NCI-H345 (cell line): ENCODE data around the gene CEACAM7.
A peak's percentile ranks its signal among the peaks of the same experiment; 100 is the strongest.
"Not testable (repeated sequence)": the region's sequence is repeated elsewhere in the genome, so short reads cannot be mapped to it uniquely, and the experiment has no call there.

Source experiments
- DNase-seq: peaks from one replicate; lab custom pipeline; 2025; lab: John Stamatoyannopoulos, UW

Gene CEACAM7

DNA sequence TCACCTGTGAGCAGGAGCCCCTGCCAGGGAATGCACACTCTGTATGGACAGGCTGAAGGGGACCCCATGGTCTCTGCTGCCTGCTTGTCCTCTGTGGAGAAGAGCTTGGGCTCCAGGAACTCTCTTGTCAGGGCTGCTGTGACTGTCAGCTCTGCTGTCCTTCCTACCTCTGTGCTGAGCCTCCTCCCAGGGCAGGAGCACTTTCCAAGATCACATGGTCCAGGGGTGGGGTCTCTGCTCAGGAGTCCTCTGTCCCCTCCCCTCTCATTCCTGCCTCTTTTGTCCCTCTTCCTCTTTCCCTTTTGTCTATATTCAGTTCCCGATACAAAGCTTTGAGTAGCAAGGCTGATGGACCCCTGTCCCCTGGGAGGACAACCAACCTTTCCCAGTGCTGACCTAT lies at the start of gene CEACAM7:
CEACAM7 (minus strand) TSS at position 173 of the 400 bp plus-strand sequence; CDS start at position 68, 105 bp downstream.
- DNase-seq, result no peak

DNA sequence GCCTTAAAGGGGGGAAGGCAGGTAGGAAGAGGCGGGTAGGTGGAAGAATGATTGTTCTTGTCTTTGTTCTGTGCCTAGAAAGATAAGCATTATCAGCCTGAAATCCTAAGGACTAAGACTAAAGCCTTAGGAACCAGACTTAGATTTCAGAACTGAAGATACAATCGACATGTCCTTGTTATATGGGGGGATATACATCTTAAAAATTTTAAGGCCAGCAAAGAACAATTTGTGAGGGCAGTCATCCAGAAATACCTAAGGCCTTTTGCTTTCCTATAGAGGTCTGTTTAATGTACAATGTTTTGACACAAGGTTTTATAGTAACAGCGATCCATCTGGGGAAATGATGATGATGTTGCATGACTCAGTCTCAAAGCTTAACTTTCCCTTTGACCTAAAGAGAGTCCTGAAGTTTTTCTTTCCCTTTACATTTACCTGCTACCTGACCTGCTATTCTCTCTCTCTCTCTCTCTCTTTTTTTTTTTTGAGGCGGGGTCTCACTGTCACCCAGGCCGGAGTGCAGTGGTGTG lies 47.1 kb upstream of the CEACAM7 start:
- DNase-seq, result no peak

DNA sequence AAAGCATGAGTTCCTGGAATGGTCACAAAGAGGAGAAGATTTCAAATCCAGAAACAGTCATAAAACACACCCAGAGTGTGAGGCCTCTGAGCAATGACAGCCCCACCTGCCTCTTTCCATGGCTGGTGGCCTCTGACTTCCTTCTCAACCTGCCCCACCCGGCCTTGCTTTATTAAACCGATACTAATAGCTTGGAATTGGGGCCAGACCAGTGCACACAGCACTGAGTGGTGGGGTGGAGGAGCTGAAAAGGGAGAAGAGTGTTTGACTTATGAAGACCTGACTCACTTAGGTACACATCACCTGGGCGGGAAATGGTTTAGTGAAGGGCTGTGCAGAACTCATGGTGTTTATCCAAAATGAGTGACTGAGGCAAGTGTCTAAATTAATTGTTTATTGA lies 46.5 kb upstream of the CEACAM7 start:
- peak; percentile 35 for DNase-seq

DNA sequence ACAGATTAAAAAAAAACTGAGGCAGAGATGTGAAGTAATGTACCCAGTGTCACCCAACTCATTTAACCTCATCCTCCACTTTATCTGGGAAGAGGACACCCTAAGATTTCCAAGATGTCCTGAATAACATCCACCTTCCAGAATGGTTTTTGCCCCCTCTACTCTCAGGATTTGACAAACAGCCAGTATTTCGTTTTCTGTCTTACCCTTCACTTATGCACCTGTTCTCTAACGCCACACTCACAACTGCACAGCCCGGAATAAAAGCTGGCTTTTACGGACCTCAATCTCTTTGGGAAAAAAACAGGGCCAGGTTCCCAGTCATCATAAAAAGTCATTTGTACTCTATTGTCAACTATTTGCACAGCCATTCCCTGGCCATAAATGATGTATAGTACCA lies 46.1 kb upstream of the CEACAM7 start:
- DNase-seq, result no peak

DNA sequence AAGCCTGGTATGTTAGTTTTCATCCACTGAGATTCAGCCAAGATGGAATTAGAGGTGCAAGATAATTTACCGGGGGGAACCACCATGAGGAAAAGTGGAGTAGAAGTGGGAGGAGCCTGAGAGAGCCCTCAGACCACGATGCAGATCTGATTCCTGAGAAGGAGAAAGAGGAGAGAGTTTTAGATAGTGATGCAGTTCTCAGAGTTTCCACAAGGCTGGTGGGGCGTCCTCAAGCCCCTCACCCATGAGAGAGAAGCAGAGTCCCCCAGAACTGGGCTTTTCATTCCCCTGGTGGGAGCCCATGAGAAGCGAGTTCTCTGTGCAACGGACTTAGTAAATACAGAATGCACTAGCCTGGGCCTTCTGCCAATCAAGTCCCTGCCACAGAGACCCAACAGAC lies 38.4 kb upstream of the CEACAM7 start:
- no peak for DNase-seq

DNA sequence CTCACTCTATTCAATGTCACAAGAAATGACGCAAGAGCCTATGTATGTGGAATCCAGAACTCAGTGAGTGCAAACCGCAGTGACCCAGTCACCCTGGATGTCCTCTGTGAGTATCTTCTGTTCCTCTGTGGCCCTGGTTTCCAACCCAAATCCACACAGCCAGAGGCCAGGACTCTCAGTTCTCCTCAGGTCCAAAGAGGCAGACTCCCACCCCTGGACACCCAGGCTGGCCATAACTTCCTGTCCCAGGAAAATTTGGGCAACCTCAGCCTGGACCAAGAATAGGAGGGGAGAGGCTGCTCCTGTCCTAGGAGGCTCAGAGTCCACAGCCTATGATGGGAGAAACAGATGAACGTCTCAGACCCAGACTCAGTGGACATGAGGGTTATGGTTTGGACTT lies 32.0 kb upstream of the CEACAM7 start:
- no peak for DNase-seq

DNA sequence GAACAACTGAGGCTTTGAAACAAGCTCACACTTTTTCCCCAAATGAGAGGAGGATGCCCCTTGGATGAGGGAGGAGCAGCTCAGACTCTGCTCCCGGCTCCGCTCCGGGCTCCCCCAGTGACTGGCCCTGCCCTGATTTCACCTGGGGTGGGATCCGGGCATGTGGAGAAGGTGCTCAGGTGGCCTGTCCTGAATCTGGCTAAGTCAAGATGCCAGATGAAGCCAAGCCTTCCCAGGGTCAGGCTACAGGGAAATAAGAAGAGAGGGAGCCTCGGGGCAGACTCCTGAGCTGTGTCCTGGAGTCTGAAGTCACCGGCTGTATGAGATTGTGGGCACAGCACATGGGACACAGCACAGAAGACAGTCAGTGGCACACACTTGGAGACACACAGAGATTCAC lies 30.7 kb upstream of the CEACAM7 start:
- no peak for DNase-seq

DNA sequence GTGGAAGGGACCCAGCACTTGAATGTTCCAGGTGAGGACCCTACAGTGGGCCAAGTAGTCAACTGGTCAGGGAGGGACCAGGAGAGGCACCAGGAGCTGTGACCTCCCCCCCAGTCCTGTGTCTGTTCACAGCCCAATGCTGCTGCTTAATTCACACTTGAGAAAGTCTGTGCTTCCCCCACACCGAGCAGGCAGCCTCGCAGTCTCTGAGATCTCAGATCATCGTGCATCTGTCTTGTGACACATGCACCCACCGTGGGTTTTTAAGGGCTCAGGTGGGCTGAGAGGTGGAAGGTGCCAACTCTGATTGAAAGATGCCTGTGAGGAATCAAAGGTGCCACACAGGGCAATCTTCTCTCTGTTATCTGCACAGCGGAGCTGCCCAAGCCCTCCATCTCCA lies 26.5 kb upstream of the CEACAM7 start:
- no peak for DNase-seq

DNA sequence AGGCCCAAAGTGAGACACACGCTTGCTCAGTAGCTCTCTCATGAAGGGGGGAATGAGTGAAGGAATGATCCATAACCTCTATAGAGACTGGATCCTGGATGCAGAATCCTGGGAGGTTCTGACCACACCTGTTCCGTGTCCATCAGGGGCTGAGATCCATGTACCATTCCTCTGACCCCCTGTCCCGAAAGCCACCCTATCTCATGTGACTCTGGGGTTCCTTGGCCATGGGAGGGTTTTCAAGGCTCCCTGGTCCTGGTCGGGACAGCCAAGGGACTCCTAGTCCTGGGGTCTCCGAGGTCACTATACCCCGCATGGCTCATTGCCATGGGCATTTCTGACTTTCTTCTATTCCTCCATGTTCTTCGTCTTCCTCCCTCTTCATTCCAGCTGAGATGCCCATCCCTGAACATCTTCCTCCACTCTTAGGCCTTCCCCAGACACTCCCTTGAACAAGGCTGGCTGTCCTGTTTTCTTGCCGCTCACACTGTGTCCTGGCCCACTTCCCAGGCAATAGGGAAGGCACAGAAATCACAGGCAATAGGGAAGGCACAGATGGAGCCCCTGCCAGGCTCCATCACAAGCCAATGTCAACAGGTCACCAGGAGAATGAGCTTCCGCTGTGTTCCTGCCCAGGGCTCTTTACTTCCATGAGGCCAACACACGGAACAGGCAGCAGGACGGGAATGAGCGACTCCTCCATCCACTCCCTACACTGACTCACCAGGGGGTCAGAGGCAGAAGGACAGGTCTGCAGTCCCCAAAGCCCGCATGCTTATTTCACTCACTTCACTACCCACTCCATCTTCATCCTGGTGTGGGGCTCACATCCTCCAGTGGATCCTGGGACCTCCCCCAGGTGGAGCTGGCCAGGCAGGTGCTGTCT lies 23.5 kb upstream of the CEACAM7 start:
- DNase-seq, result no peak

DNA sequence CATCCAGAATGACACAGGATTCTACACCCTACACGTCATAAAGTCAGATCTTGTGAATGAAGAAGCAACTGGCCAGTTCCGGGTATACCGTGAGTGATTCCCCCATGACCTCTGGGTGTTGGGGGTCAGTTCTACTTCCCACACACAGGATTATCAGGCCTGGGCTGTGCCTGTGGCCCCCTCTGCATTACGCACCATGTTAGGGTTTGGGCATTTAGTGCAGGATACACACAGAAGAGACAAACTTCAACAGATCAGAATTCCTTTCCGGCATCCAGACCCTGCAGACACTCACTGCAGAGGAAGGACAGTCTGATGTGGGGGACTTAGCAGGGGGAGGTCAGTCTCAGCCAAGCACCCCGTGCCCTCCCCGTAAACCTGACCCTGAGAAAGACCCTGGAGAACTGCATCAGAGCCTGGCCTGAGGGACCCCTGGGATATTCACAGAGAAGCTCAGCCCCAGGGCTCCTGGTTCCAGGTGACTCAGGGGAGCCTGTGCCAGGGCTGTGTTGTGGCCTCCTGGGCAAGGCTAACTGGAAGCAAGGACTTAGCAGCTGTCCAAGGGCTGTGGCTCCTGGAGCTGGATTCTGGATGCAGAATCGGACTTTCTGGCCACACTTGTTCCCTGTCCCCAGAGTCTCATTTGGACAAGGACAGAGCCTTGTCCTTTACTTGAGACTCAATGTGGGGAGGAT lies 22.0 kb upstream of the CEACAM7 start:
- DNase-seq, result no peak

DNA sequence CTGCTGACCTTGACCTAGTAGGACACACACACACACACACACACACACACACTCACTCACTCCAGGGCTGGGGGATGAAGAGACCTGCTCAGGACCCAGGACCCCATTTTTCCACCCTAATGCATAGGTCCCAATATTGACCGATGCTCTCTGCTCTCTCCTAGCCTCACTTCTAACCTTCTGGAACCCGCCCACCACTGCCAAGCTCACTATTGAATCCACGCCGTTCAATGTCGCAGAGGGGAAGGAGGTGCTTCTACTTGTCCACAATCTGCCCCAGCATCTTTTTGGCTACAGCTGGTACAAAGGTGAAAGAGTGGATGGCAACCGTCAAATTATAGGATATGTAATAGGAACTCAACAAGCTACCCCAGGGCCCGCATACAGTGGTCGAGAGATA lies 21.4 kb upstream of the CEACAM7 start:
- DNase-seq, result not testable (repeated sequence)

DNA sequence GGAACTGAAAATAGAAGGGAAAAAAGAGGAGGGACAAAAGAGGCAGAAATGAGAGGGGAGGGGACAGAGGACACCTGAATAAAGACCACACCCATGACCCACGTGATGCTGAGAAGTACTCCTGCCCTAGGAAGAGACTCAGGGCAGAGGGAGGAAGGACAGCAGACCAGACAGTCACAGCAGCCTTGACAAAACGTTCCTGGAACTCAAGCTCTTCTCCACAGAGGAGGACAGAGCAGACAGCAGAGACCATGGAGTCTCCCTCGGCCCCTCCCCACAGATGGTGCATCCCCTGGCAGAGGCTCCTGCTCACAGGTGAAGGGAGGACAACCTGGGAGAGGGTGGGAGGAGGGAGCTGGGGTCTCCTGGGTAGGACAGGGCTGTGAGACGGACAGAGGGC lies 20.4 kb upstream of the CEACAM7 start, which contains the start of gene CEACAM5:
CEACAM5 (plus strand) TSS at position 146 of the 400 bp plus-strand sequence; CDS start at position 252, 106 bp downstream.
- DNase-seq, result no peak

DNA sequence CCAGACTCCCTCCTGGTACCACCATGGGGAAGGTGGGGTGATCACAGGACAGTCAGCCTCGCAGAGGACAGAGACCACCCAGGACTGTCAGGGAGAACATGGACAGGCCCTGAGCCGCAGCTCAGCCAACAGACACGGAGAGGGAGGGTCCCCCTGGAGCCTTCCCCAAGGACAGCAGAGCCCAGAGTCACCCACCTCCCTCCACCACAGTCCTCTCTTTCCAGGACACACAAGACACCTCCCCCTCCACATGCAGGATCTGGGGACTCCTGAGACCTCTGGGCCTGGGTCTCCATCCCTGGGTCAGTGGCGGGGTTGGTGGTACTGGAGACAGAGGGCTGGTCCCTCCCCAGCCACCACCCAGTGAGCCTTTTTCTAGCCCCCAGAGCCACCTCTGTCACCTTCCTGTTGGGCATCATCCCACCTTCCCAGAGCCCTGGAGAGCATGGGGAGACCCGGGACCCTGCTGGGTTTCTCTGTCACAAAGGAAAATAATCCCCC lies 19.9 kb upstream of the CEACAM7 start:
- no peak for DNase-seq

DNA sequence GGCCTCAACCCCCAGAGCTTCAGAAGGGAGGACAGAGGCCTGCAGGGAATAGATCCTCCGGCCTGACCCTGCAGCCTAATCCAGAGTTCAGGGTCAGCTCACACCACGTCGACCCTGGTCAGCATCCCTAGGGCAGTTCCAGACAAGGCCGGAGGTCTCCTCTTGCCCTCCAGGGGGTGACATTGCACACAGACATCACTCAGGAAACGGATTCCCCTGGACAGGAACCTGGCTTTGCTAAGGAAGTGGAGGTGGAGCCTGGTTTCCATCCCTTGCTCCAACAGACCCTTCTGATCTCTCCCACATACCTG lies 19.4 kb upstream of the CEACAM7 start:
- no peak for DNase-seq

DNA sequence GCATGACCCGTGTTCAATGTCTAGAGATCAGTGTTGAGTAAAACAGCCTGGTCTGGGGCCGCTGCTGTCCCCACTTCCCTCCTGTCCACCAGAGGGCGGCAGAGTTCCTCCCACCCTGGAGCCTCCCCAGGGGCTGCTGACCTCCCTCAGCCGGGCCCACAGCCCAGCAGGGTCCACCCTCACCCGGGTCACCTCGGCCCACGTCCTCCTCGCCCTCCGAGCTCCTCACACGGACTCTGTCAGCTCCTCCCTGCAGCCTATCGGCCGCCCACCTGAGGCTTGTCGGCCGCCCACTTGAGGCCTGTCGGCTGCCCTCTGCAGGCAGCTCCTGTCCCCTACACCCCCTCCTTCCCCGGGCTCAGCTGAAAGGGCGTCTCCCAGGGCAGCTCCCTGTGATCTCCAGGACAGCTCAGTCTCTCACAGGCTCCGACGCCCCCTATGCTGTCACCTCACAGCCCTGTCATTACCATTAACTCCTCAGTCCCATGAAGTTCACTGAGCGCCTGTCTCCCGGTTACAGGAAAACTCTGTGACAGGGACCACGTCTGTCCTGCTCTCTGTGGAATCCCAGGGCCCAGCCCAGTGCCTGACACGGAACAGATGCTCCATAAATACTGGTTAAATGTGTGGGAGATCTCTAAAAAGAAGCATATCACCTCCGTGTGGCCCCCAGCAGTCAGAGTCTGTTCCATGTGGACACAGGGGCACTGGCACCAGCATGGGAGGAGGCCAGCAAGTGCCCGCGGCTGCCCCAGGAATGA lies 18.9 kb upstream of the CEACAM7 start:
- peak; percentile 68 for DNase-seq

DNA sequence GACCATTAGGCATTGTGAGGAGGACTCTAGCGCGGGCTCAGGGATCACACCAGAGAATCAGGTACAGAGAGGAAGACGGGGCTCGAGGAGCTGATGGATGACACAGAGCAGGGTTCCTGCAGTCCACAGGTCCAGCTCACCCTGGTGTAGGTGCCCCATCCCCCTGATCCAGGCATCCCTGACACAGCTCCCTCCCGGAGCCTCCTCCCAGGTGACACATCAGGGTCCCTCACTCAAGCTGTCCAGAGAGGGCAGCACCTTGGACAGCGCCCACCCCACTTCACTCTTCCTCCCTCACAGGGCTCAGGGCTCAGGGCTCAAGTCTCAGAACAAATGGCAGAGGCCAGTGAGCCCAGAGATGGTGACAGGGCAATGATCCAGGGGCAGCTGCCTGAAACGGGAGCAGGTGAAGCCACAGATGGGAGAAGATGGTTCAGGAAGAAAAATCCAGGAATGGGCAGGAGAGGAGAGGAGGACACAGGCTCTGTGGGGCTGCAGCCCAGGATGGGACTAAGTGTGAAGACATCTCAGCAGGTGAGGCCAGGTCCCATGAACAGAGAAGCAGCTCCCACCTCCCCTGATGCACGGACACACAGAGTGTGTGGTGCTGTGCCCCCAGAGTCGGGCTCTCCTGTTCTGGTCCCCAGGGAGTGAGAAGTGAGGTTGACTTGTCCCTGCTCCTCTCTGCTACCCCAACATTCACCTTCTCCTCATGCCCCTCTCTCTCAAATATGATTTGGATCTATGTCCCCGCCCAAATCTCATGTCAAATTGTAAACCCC lies 17.5 kb upstream of the CEACAM7 start:
- DNase-seq, result no peak

DNA sequence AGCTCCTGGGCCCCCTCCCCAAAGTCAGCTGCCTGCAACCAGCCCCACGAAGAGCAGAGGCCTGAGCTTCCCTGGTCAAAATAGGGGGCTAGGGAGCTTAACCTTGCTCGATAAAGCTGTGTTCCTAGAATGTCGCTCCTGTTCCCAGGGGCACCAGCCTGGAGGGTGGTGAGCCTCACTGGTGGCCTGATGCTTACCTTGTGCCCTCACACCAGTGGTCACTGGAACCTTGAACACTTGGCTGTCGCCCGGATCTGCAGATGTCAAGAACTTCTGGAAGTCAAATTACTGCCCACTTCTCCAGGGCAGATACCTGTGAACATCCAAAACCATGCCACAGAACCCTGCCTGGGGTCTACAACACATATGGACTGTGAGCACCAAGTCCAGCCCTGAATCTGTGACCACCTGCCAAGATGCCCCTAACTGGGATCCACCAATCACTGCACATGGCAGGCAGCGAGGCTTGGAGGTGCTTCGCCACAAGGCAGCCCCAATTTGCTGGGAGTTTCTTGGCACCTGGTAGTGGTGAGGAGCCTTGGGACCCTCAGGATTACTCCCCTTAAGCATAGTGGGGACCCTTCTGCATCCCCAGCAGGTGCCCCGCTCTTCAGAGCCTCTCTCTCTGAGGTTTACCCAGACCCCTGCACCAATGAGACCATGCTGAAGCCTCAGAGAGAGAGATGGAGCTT lies 15.7 kb upstream of the CEACAM7 start:
- DNase-seq, result no peak

DNA sequence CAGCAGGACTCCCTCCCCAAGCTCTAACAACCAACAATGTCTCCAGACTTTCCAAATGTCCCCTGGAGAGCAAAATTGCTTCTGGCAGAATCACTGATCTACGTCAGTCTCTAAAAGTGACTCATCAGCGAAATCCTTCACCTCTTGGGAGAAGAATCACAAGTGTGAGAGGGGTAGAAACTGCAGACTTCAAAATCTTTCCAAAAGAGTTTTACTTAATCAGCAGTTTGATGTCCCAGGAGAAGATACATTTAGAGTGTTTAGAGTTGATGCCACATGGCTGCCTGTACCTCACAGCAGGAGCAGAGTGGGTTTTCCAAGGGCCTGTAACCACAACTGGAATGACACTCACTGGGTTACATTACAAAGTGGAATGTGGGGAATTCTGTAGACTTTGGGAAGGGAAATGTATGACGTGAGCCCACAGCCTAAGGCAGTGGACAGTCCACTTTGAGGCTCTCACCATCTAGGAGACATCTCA lies 14.1 kb upstream of the CEACAM7 start:
- no peak for DNase-seq

DNA sequence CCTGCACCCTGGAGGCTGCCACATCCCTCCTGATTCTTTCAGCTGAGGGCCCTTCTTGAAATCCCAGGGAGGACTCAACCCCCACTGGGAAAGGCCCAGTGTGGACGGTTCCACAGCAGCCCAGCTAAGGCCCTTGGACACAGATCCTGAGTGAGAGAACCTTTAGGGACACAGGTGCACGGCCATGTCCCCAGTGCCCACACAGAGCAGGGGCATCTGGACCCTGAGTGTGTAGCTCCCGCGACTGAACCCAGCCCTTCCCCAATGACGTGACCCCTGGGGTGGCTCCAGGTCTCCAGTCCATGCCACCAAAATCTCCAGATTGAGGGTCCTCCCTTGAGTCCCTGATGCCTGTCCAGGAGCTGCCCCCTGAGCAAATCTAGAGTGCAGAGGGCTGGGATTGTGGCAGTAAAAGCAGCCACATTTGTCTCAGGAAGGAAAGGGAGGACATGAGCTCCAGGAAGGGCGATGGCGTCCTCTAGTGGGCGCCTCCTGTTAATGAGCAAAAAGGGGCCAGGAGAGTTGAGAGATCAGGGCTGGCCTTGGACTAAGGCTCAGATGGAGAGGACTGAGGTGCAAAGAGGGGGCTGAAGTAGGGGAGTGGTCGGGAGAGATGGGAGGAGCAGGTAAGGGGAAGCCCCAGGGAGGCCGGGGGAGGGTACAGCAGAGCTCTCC lies 13.5 kb upstream of the CEACAM7 start:
- no peak for DNase-seq
